ENCODE results near the gene FAM13A. TPM values are rescaled to one million over a fixed set of nuclear protein-coding genes. Genes with fewer than 3 reads are reported as not detected.

The FAM13A gene
- total and polyA plus RNA-seq, 2 of the 8 experiments (the other 6 are each of a cell fraction or from before 2014, with no cell fraction given), result 7.1 to 16.5 TPM

GRCh38 chr4:88952081-88952480, 104.9 kb downstream of the FAM13A start:
- Histone ChIP-seq H3K9ac (replicated peaks in 1 of 4; ENCODE audit: extremely low read depth in 1 of 4, low read depth in 3 of 4, low read length in 3 of 4) (no peak overlapping the region), H3K18ac (ENCODE audit: extremely low read depth, low read length) (no peak overlapping the region), H3K36me3 (ENCODE audit: control insufficient read depth in 2 of 4, insufficient read depth in 4 of 4, low read length in 3 of 4) (no peaks in the 10 kb centered on the region), H2BK12ac (ENCODE audit: low read depth, low read length) (no peak overlapping the region), H2BK5ac (ENCODE audit: low read depth, low read length) (no peak overlapping the region), H2BK15ac (ENCODE audit: low read length) (no peak overlapping the region), H2AK5ac (ENCODE audit: low read depth, low read length) (no peak overlapping the region), H3K4ac (replicated peaks; ENCODE audit: insufficient read length, low read depth, low read length) (no peak overlapping the region), H4K5ac (ENCODE audit: insufficient read length, low read depth, low read length) (no peak overlapping the region), H2BK120ac (replicated peaks; ENCODE audit: low read depth, low read length) (no peak overlapping the region), H3K4me3 (ENCODE audit: extremely low read depth in 1 of 4, insufficient read depth in 2 of 4, low read depth in 3 of 4, low read length in 4 of 4) (no peak overlapping the region), H3K27ac (ENCODE audit: low read depth, low read length) (no peak overlapping the region), H3K9me3 (ENCODE audit: insufficient read depth in 2 of 2, low read depth in 1 of 2, low read length in 1 of 2) (0 out of 4 replicates have a peak, but pooled peaks cover 0 to 3% of the 10 kb centered on the region in 2 experiments), H3K79me2 (ENCODE audit: control insufficient read depth in 1 of 2, insufficient read depth in 2 of 2, low read length in 2 of 2) (no peaks in the 10 kb centered on the region), H3K23me2 (ENCODE audit: low read depth, low read length) (no peaks in the 10 kb centered on the region), H2BK20ac (ENCODE audit: low read length) (no peak overlapping the region), H3K56ac (replicated peaks; ENCODE audit: insufficient read length, low read depth, low read length) (no peak overlapping the region), H3K4me2 (ENCODE audit: insufficient read depth in 1 of 2, low read depth in 2 of 2, low read length in 2 of 2) (no peak overlapping the region), H3K79me1 (ENCODE audit: low read depth, low read length) (no peaks in the 10 kb centered on the region), H4K91ac (replicated peaks; ENCODE audit: insufficient read length, low read length) (no peak overlapping the region), H2AFZ (ENCODE audit: low read length) (no peak overlapping the region), H3K4me1 (replicated peaks in 1 of 4; ENCODE audit: control insufficient read depth in 3 of 4, insufficient read depth in 4 of 4, low read length in 3 of 4) (no peaks in the 10 kb centered on the region), H4K20me1 (replicated peaks in 1 of 2; ENCODE audit: control insufficient read depth in 1 of 2, insufficient read depth in 2 of 2, low read length in 2 of 2) (no peaks in the 10 kb centered on the region), H4K8ac (ENCODE audit: extremely low read depth, insufficient read depth, low read length) (no peak overlapping the region), H3K23ac (ENCODE audit: insufficient read length) (no peak overlapping the region), H3K27me3 (replicated peaks in 1 of 4; ENCODE audit: control insufficient read depth in 3 of 4, extremely low read depth in 1 of 4, insufficient read depth in 3 of 4, low read length in 3 of 4) (no peaks in the 10 kb centered on the region), H3K14ac (ENCODE audit: insufficient read length) (no peak overlapping the region)
- CTCF ChIA-PET (ENCODE audit: partially characterized antibody), result interaction anchor here (1.1 kb wide), 1 partner anchor 71 kb away, joined by 4 read pairs; no protein-coding TSS in a partner anchor
- TF ChIP-seq KDM4A (IDR thresholded peaks at IDR 0.05; ENCODE audit: low read depth, low read length, severe bottlenecking), result no peak
- no peak for TF ChIP-seq NANOG (IDR thresholded peaks at IDR 0.05; ENCODE audit: insufficient read depth, low read depth, low read length, poor library complexity, severe bottlenecking)
- TF ChIP-seq POU5F1 (IDR thresholded peaks at IDR 0.05; ENCODE audit: low read depth, low read length), result no peak
- no peak for TF ChIP-seq GTF2F1 (IDR thresholded peaks at IDR 0.05; ENCODE audit: borderline replicate concordance, low read depth, low read length)
- no peak for TF ChIP-seq CHD1 (IDR thresholded peaks at IDR 0.05; ENCODE audit: low read depth, low read length)
- no peak for TF ChIP-seq SP4 (IDR thresholded peaks at IDR 0.05; ENCODE audit: low read length)
- TF ChIP-seq SP2 (IDR thresholded peaks at IDR 0.05; ENCODE audit: low read length), result no peak
- TF ChIP-seq, protein P1, sequence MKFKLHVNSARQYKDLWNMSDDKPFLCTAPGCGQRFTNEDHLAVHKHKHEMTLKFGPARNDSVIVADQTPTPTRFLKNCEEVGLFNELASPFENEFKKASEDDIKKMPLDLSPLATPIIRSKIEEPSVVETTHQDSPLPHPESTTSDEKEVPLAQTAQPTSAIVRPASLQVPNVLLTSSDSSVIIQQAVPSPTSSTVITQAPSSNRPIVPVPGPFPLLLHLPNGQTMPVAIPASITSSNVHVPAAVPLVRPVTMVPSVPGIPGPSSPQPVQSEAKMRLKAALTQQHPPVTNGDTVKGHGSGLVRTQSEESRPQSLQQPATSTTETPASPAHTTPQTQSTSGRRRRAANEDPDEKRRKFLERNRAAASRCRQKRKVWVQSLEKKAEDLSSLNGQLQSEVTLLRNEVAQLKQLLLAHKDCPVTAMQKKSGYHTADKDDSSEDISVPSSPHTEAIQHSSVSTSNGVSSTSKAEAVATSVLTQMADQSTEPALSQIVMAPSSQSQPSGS (IDR thresholded peaks at IDR 0.05; ENCODE audit: low read length), result no peak
- no peak for TF ChIP-seq POLR2A (IDR thresholded peaks at IDR 0.05; ENCODE audit: control extremely low read depth in 1 of 2, low read depth in 2 of 2, low read length in 2 of 2)
- no peak for TF ChIP-seq HDAC2 (IDR thresholded peaks at IDR 0.05; ENCODE audit: borderline replicate concordance in 1 of 2, low read depth in 2 of 2, low read length in 2 of 2)
- no peak for TF ChIP-seq SP1 (IDR thresholded peaks at IDR 0.05; ENCODE audit: low read depth, low read length)
- TF ChIP-seq SRF (IDR thresholded peaks at IDR 0.05; ENCODE audit: low read depth, low read length), result no peak
- 87% methylated on average over 3 of the region's 3 CpGs; no CpG with 5 or more reads in 1 of the 2 experiments for WGBS, 2 experiments (ENCODE audit: extremely low coverage in 1 of 2, insufficient coverage in 1 of 2, insufficient read length in 1 of 2, insufficient replicate concordance in 2 of 2, low coverage in 1 of 2, low lambda C conversion rate in 2 of 2, missing lambda C conversion rate in 1 of 2)
- no peak for DNase-seq (ENCODE audit: low read depth in 1 of 2, low spot score in 2 of 2)
- POLR2A ChIA-PET (ENCODE audit: partially characterized antibody), result no interaction called here
- no peak for FAIRE-seq

Measured in H1 (cell line).